Panc1 (cell line): Measurements from ENCODE around the gene BMP2. TPM values are rescaled to one million over a fixed set of nuclear protein-coding genes. Genes with fewer than 3 reads are reported as not detected.

ENCODE experiments used
- ATAC-seq: fragments of 200-7000 bp; cut with Tn5 transposase; 2 replicates; pipeline ENCODE4 v1.9.1; 2020; ENCODE audit warnings: mild to moderate bottlenecking, moderate library complexity
- BruUV-seq: library from RNA; stranded (reverse); fragments of 400-500 nt; replicated peaks from 2 replicates; lab custom pipeline; 2021; lab: Mats Ljungman, UMichigan
- CTCF ChIA-PET: fragments of 300-600 bp; sonication (Branson Sonifier 250); formaldehyde crosslinking; loops from one replicate; lab custom pipeline; 2022; ENCODE audit warnings: antibody characterized with exemption; lab: Charles Lee
- POLR2A ChIA-PET: fragments of 300-600 bp; sonication (Branson Sonifier 250); formaldehyde crosslinking; loops from one replicate; lab custom pipeline; 2022; ENCODE audit warnings: antibody characterized with exemption; lab: Charles Lee
- DNase-seq: peaks from one replicate; pipeline ENCODE4 v3.0.0-alpha.2; 2010; ENCODE audit warnings: low read depth, low spot score
- H3K27ac ChIP-seq: 2 replicates; pipeline ENCODE4 v1.5.1; 2011; ENCODE audit warnings: mild to moderate bottlenecking, low read length, inconsistent platforms
- H3K27me3 ChIP-seq: fragments of 200-500 bp; sonication (Bioruptor generic); 2 replicates; pipeline ENCODE4 v1.6.0; 2014; ENCODE audit warnings: low read length, inconsistent platforms; ENCODE audit not compliant: control insufficient read depth, insufficient read depth
- H3K36me3 ChIP-seq: fragments of 200-500 bp; sonication (Bioruptor generic); 2 replicates; pipeline ENCODE4 v1.5.1; 2014; ENCODE audit warnings: inconsistent platforms, mild to moderate bottlenecking, low read length, moderate library complexity; ENCODE audit not compliant: control insufficient read depth, insufficient read depth
- H3K4me1 ChIP-seq: 2 replicates; pipeline ENCODE4 v1.5.1; 2011; ENCODE audit warnings: inconsistent platforms, mild to moderate bottlenecking, low read length, moderate library complexity; ENCODE audit not compliant: control insufficient read depth, insufficient read depth
- H3K4me3 ChIP-seq, 2 experiments: 2 replicates each; pipeline ENCODE4 v1.5.1; 2011 to 2012; ENCODE audit warnings: low read depth in 2 of 2, low read length in 2 of 2, mild to moderate bottlenecking in 2 of 2, inconsistent platforms in 1 of 2, moderate library complexity in 1 of 2
- H3K9me3 ChIP-seq: fragments of 200-500 bp; sonication (Bioruptor generic); 2 replicates; pipeline ENCODE4 v1.5.1; 2014; ENCODE audit warnings: low read depth, mild to moderate bottlenecking, inconsistent platforms, low read length, moderate library complexity; ENCODE audit not compliant: control insufficient read depth, insufficient read depth
- POLR2AphosphoS5 ChIP-seq: IDR thresholded peaks from 2 replicates; pipeline ENCODE4 v1.6.1; 2012; ENCODE audit warnings: mild to moderate bottlenecking, low read depth, low read length, moderate library complexity
- SIN3A ChIP-seq: IDR thresholded peaks from 2 replicates; pipeline ENCODE4 v1.6.1; 2012; ENCODE audit warnings: low read depth, mild to moderate bottlenecking, low read length, moderate library complexity, borderline replicate concordance; ENCODE audit not compliant: insufficient read depth
- TCF7L2 ChIP-seq: IDR thresholded peaks from 2 replicates; pipeline ENCODE4 v1.6.1; 2011; ENCODE audit warnings: mild to moderate bottlenecking, low read depth, low read length, inconsistent platforms
- in situ Hi-C: cut with HindIII; loops from 2 replicates; pipeline ENCODE4 v1.10.0; 2016; ENCODE audit warnings: low sequenced_read_pairs, low pct_unique_long_range_greater_than_20kb
- intact Hi-C: fragments of 100-400 bp; cut with micrococcal nuclease; formaldehyde crosslinking; loops from one replicate; pipeline ENCODE4 v1.10.0; 2022; ENCODE audit not compliant: unreplicated experiment
- total RNA-seq: library from RNA; stranded (reverse); gene quantifications from one replicate; pipeline ENCODE4 v1.2.1, GENCODE V29; 2021; ENCODE audit not compliant: unreplicated experiment
- TF ChIP-seq, protein P1 (sequence below), 2 experiments: IDR thresholded peaks; 2 replicates each; pipeline ENCODE4 v1.6.1; 2011 to 2012; ENCODE audit warnings: low read depth in 2 of 2, control low read depth in 1 of 2, low read length in 1 of 2, mild to moderate bottlenecking in 1 of 2, moderate library complexity in 1 of 2; ENCODE audit not compliant: insufficient read depth in 1 of 2
- TF ChIP-seq, protein P2 (sequence below): fragments of 450-650 bp; IDR thresholded peaks from 2 replicates; pipeline ENCODE4 v1.5.1; 2017; ENCODE audit warnings: mild to moderate bottlenecking

The BMP2 gene
- total RNA-seq, 1 experiment from 2014 or later, result 0.23 TPM

DNA sequence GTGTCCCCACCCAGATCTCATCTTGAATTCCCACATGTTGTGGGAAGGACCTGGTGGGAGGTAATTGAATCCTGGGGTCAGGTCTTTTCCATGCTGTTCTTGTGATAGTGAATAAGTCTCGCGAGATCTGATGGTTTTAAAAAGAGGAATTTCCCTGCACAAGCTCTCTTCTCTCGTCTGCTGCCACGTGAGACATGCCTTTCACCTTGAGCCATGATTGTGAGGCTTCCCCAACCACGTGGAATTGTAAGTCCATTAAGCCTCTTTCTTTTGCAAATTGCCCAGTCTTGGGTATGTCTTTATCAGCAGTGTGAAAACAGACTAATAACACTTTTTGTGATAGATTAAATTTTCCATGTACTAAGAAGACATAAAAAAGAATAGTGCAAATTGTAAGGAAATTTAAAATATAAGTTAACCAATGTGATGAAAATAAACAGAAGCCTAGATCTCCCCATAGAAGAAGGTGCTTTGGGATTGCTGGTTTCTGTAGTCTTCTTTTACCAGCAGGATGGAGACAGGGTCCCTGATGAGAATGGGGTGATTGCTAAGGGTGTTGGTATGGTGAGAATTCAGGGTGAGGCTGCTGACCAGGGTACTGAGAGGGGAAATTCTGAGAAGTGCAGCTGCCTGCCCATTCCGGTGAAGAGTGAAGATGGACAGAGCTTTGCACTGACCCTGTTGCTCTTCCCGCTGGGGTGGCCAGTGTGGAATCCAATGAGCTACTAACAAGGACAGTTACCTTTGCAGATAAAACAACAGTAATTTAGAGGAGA lies 50.7 kb downstream of the BMP2 start:
- ATAC-seq, result no peak
- no peak overlapping the region for H3K27ac ChIP-seq
- DNase-seq, result no peak
- BruUV-seq, result no TSS peak
- no peaks in the 10 kb centered on the region for H3K36me3 ChIP-seq
- intact Hi-C loops (no loop called here), in situ Hi-C loops (no loop called here)
- H3K4me3 ChIP-seq, result no peak overlapping the region
- H3K4me1 ChIP-seq, result no peaks in the 10 kb centered on the region
- POLR2A ChIA-PET, result no interaction called here
- no peaks in the 10 kb centered on the region for H3K9me3 ChIP-seq
- no peak for TF ChIP-seq POLR2AphosphoS5
- TF ChIP-seq, protein P1, sequence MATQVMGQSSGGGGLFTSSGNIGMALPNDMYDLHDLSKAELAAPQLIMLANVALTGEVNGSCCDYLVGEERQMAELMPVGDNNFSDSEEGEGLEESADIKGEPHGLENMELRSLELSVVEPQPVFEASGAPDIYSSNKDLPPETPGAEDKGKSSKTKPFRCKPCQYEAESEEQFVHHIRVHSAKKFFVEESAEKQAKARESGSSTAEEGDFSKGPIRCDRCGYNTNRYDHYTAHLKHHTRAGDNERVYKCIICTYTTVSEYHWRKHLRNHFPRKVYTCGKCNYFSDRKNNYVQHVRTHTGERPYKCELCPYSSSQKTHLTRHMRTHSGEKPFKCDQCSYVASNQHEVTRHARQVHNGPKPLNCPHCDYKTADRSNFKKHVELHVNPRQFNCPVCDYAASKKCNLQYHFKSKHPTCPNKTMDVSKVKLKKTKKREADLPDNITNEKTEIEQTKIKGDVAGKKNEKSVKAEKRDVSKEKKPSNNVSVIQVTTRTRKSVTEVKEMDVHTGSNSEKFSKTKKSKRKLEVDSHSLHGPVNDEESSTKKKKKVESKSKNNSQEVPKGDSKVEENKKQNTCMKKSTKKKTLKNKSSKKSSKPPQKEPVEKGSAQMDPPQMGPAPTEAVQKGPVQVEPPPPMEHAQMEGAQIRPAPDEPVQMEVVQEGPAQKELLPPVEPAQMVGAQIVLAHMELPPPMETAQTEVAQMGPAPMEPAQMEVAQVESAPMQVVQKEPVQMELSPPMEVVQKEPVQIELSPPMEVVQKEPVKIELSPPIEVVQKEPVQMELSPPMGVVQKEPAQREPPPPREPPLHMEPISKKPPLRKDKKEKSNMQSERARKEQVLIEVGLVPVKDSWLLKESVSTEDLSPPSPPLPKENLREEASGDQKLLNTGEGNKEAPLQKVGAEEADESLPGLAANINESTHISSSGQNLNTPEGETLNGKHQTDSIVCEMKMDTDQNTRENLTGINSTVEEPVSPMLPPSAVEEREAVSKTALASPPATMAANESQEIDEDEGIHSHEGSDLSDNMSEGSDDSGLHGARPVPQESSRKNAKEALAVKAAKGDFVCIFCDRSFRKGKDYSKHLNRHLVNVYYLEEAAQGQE (IDR thresholded peaks at IDR 0.05; ENCODE audit: insufficient read depth in 1 of 2, low read depth in 2 of 2, low read length in 1 of 2), result peak in 1 of 2 experiments; percentile 50; a peak in 2 of 4 replicates
- CTCF ChIA-PET, result no interaction called here
- no peaks in the 10 kb centered on the region for H3K27me3 ChIP-seq

- Histone ChIP-seq H3K9me3 (no peaks in the 10 kb centered on the region), H3K27ac (no peak overlapping the region), H3K36me3 (no peaks in the 10 kb centered on the region), H3K4me3 (no peak overlapping the region), H3K4me1 (no peaks in the 10 kb centered on the region), H3K27me3 (no peaks in the 10 kb centered on the region)
- in situ Hi-C loops (no loop called here), intact Hi-C loops (no loop called here)
- no peak for ATAC-seq
- no peak for DNase-seq
- no TSS peak for BruUV-seq
- ChIA-PET POLR2A (no interaction called here), CTCF (interaction anchor here (0.6 kb wide), 1 partner anchor 35 kb away, joined by 6 read pairs; no protein-coding TSS in a partner anchor)
- no peak for TF ChIP-seq TCF7L2
- TF ChIP-seq POLR2AphosphoS5, result no peak
- TF ChIP-seq SIN3A, result no peak
- TF ChIP-seq, protein P2, sequence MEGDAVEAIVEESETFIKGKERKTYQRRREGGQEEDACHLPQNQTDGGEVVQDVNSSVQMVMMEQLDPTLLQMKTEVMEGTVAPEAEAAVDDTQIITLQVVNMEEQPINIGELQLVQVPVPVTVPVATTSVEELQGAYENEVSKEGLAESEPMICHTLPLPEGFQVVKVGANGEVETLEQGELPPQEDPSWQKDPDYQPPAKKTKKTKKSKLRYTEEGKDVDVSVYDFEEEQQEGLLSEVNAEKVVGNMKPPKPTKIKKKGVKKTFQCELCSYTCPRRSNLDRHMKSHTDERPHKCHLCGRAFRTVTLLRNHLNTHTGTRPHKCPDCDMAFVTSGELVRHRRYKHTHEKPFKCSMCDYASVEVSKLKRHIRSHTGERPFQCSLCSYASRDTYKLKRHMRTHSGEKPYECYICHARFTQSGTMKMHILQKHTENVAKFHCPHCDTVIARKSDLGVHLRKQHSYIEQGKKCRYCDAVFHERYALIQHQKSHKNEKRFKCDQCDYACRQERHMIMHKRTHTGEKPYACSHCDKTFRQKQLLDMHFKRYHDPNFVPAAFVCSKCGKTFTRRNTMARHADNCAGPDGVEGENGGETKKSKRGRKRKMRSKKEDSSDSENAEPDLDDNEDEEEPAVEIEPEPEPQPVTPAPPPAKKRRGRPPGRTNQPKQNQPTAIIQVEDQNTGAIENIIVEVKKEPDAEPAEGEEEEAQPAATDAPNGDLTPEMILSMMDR, result no peak; the same call in 1 of the 2 replicates
- TF ChIP-seq, protein P1 (IDR thresholded peaks at IDR 0.05; ENCODE audit: insufficient read depth in 1 of 2, low read depth in 2 of 2, low read length in 1 of 2), result no peak
Measured at GRCh38 chr20:6819599-6819998, 52.1 kb downstream of the BMP2 start.
